ENCODE results near the gene FAM47E. TPM values are rescaled to one million over a fixed set of nuclear protein-coding genes. Genes with fewer than 3 reads are reported as not detected.
"Not testable (repeated sequence)": the region's sequence is repeated elsewhere in the genome, so short reads cannot be mapped to it uniquely, and the experiment has no call there.

Gene FAM47E
- total RNA-seq, 1 donor, result 1.3 TPM

- DNase-seq (ENCODE audit: low read depth in 2 of 3, low spot score in 2 of 3), result no peak
Measured at GRCh38 chr4:76266627-76267026, 15.1 kb downstream of the FAM47E start.

GRCh38 chr4:76267811-76268210 is 16.3 kb downstream of the FAM47E start:
- no peak for DNase-seq (ENCODE audit: low read depth in 2 of 3, low spot score in 2 of 3)

GRCh38 chr4:76270244-76271175 is 19.0 kb downstream of the FAM47E start:
- no peak for DNase-seq (ENCODE audit: low read depth in 2 of 3, low spot score in 2 of 3)

GRCh38 chr4:76271248-76271647 is 19.7 kb downstream of the FAM47E start:
- no peak for DNase-seq (ENCODE audit: low read depth in 2 of 3, low spot score in 2 of 3)

- no peak for DNase-seq (ENCODE audit: low read depth in 2 of 3, low spot score in 2 of 3)
Measured at GRCh38 chr4:76272073-76272472, 20.6 kb downstream of the FAM47E start.

- DNase-seq (ENCODE audit: low read depth in 2 of 3, low spot score in 2 of 3), result no peak
Measured at GRCh38 chr4:76272582-76272981, 21.1 kb downstream of the FAM47E start.

GRCh38 chr4:76272999-76273398 is 21.5 kb downstream of the FAM47E start:
- DNase-seq (ENCODE audit: low read depth in 2 of 3, low spot score in 2 of 3), result no peak

- DNase-seq (ENCODE audit: low read depth in 2 of 3, low spot score in 2 of 3), result peak in 1 of 3 donors; percentile 15
Measured at GRCh38 chr4:76275486-76276124, 24.1 kb downstream of the FAM47E start.

GRCh38 chr4:76276813-76277212 is 25.3 kb downstream of the FAM47E start:
- DNase-seq (ENCODE audit: low read depth in 2 of 3, low spot score in 2 of 3), result no peak

GRCh38 chr4:76277667-76278066 is 26.1 kb downstream of the FAM47E start:
- no peak for DNase-seq (ENCODE audit: low read depth in 2 of 3, low spot score in 2 of 3)

GRCh38 chr4:76278583-76278982 is 27.1 kb downstream of the FAM47E start:
- DNase-seq (ENCODE audit: low read depth in 2 of 3, low spot score in 2 of 3), result no peak

GRCh38 chr4:76279462-76279861 is 27.9 kb downstream of the FAM47E start:
- peak in 1 of 3 donors; percentile 43 for DNase-seq (ENCODE audit: low read depth in 2 of 3, low spot score in 2 of 3)

GRCh38 chr4:76280488-76281441 is 29.2 kb downstream of the FAM47E start:
- no peak for DNase-seq (ENCODE audit: low read depth in 2 of 3, low spot score in 2 of 3)

GRCh38 chr4:76281594-76281993 is 30.1 kb downstream of the FAM47E start:
- DNase-seq (ENCODE audit: low read depth in 2 of 3, low spot score in 2 of 3), result not testable (repeated sequence)

- DNase-seq (ENCODE audit: low read depth in 2 of 3, low spot score in 2 of 3), result no peak
Measured at GRCh38 chr4:76282941-76283689, 31.6 kb downstream of the FAM47E start.

GRCh38 chr4:76283900-76284299 is 32.4 kb downstream of the FAM47E start:
- no peak for DNase-seq (ENCODE audit: low read depth in 2 of 3, low spot score in 2 of 3)

GRCh38 chr4:76287811-76288210 is 36.3 kb downstream of the FAM47E start:
- not testable (repeated sequence) for DNase-seq (ENCODE audit: low read depth in 2 of 3, low spot score in 2 of 3)

GRCh38 chr4:76292730-76293129 is 41.2 kb downstream of the FAM47E start:
- DNase-seq (ENCODE audit: low read depth in 2 of 3, low spot score in 2 of 3), result no peak

GRCh38 chr4:76293772-76294171 is 42.3 kb downstream of the FAM47E start:
- DNase-seq (ENCODE audit: low read depth in 2 of 3, low spot score in 2 of 3), result no peak

- DNase-seq (ENCODE audit: low read depth in 2 of 3, low spot score in 2 of 3), result no peak
Measured at GRCh38 chr4:76296286-76296820, 44.8 kb downstream of the FAM47E start.
